Liver (tissue), 9 donors: ENCODE data around the gene KDM4C. TPM values are rescaled to one million over a fixed set of nuclear protein-coding genes. Genes with fewer than 3 reads are reported as not detected.

Experiments
- DNase-seq: peaks from one replicate; pipeline ENCODE4 v3.0.0-alpha.2; 2017; ENCODE audit warnings: low spot score
- H3K27ac ChIP-seq, 2 donors: one replicate each; pipeline ENCODE4 v1.7.0; 2013; ENCODE audit warnings: inconsistent platforms in 2 of 2, low read length in 2 of 2, control low read depth in 1 of 2, low read depth in 1 of 2, mild to moderate bottlenecking in 1 of 2
- H3K27me3 ChIP-seq, 4 donors: one replicate each; pipeline versions ENCODE4 v1.6.1 to v1.7.0; 2013; ENCODE audit warnings: low read length in 3 of 4, inconsistent platforms in 1 of 4, mild to moderate bottlenecking in 1 of 4, moderate library complexity in 1 of 4; ENCODE audit not compliant: control insufficient read depth in 4 of 4, insufficient read depth in 4 of 4
- H3K36me3 ChIP-seq, 4 donors: one replicate each; pipeline versions ENCODE4 v1.6.1 to v1.7.0; 2013; ENCODE audit warnings: low read length in 3 of 4, mild to moderate bottlenecking in 3 of 4, low read depth in 1 of 4, moderate library complexity in 1 of 4; ENCODE audit not compliant: control insufficient read depth in 4 of 4, insufficient read depth in 3 of 4
- H3K4me1 ChIP-seq, 4 donors: one replicate each; pipeline versions ENCODE4 v1.6.1 to v1.7.0; 2013; ENCODE audit warnings: low read length in 3 of 4, mild to moderate bottlenecking in 3 of 4, moderate library complexity in 1 of 4; ENCODE audit not compliant: control insufficient read depth in 4 of 4, insufficient read depth in 4 of 4
- H3K4me3 ChIP-seq, 3 donors: one replicate each; pipeline versions ENCODE4 v1.6.1 to v1.7.0; 2013; ENCODE audit warnings: low read length in 3 of 3, control low read depth in 1 of 3, low read depth in 1 of 3, mild to moderate bottlenecking in 1 of 3
- H3K9ac ChIP-seq, 2 donors: one replicate each; pipeline ENCODE4 v1.7.0; 2013; ENCODE audit warnings: low read length in 2 of 2, mild to moderate bottlenecking in 2 of 2, moderate library complexity in 2 of 2, control low read depth in 1 of 2, low read depth in 1 of 2
- H3K9me3 ChIP-seq, 4 donors: one replicate each; pipeline versions ENCODE4 v1.6.1 to v1.7.0; 2013; ENCODE audit warnings: low read length in 3 of 4; ENCODE audit not compliant: control insufficient read depth in 4 of 4
- EGR1 ChIP-seq, 2 donors: IDR thresholded peaks; 2 replicates each; pipeline ENCODE4 v1.6.1; 2016 to 2018; ENCODE audit warnings: antibody characterized with exemption in 2 of 2, low read depth in 2 of 2
- FOXA1 ChIP-seq: IDR thresholded peaks from 2 replicates; pipeline ENCODE4 v1.6.1; 2016; ENCODE audit warnings: antibody characterized with exemption
- FOXA2 ChIP-seq: IDR thresholded peaks from 2 replicates; pipeline ENCODE4 v1.6.1; 2016; ENCODE audit warnings: antibody characterized with exemption
- GABPA ChIP-seq, 2 donors: IDR thresholded peaks in 1 of 2; conservative IDR thresholded peaks in 1 of 2; 2 replicates each; pipeline ENCODE4 v1.6.1; 2016; ENCODE audit warnings: antibody characterized with exemption in 2 of 2, mild to moderate bottlenecking in 1 of 2, moderate library complexity in 1 of 2
- HNF4A ChIP-seq, 2 donors: conservative IDR thresholded peaks; 2 replicates each; pipeline ENCODE4 v1.6.1; 2016; ENCODE audit warnings: antibody characterized with exemption in 2 of 2, mild to moderate bottlenecking in 2 of 2
- HNF4G ChIP-seq: IDR thresholded peaks from 2 replicates; pipeline ENCODE4 v1.6.1; 2016; ENCODE audit warnings: antibody characterized with exemption
- JUND ChIP-seq, 2 donors: IDR thresholded peaks; 2 replicates each; pipeline ENCODE4 v1.6.1; 2016; ENCODE audit warnings: antibody characterized with exemption in 2 of 2
- MAX ChIP-seq: IDR thresholded peaks from 2 replicates; pipeline ENCODE4 v1.6.1; 2016; ENCODE audit warnings: antibody characterized with exemption
- RAD21 ChIP-seq, 2 donors: IDR thresholded peaks; 2 replicates each; pipeline ENCODE4 v1.6.1; 2016; ENCODE audit warnings: antibody characterized with exemption in 2 of 2, mild to moderate bottlenecking in 2 of 2
- RXRA ChIP-seq, 2 donors: IDR thresholded peaks; 2 replicates each; pipeline ENCODE4 v1.6.1; 2017 to 2018; ENCODE audit warnings: antibody characterized with exemption in 2 of 2, mild to moderate bottlenecking in 1 of 2
- SP1 ChIP-seq: IDR thresholded peaks from 2 replicates; pipeline ENCODE4 v1.6.1; 2018; ENCODE audit warnings: antibody characterized with exemption, mild to moderate bottlenecking
- TAF1 ChIP-seq: conservative IDR thresholded peaks from 2 replicates; pipeline ENCODE4 v1.6.1; 2016; ENCODE audit warnings: antibody characterized with exemption, mild to moderate bottlenecking
- YY1 ChIP-seq: IDR thresholded peaks from 2 replicates; pipeline ENCODE4 v1.6.1; 2016; ENCODE audit warnings: antibody characterized with exemption, mild to moderate bottlenecking
- ZBTB33 ChIP-seq: IDR thresholded peaks from 2 replicates; pipeline ENCODE4 v1.6.1; 2016; ENCODE audit warnings: antibody characterized with exemption
- WGBS: extraction: QIAGEN DNeasy Blood & Tissue Kit; methylation state at CpG from one replicate; pipeline ENCODE4 v1.1.7; 2013; 5-methylcytosine and 5-hydroxymethylcytosine counted together
- polyA plus RNA-seq, 2 donors: library from polyadenylated mRNA; stranded (reverse) in 1 of 2; unstranded in 1 of 2; fragments of 200-250 nt in 1 of 2; fragments of >200 nt in 1 of 2; fragmentation: Nextera tagmentation in 1 of 2; extraction: Ambion mirVana in 1 of 2; gene quantifications; one replicate each; pipeline versions ENCODE4 v1.2.1 to v1.2.3, GENCODE V29; 2013 to 2015
- total RNA-seq, 2 donors: library from RNA; depleted of rRNA; stranded (reverse); fragments of >200 nt; gene quantifications; one replicate each; pipeline ENCODE4 v1.2.3, GENCODE V29; 2014
- TF ChIP-seq, protein P1 (sequence below): IDR thresholded peaks from 2 replicates; pipeline ENCODE4 v1.6.1; 2016; ENCODE audit warnings: antibody characterized with exemption, mild to moderate bottlenecking
- TF ChIP-seq, protein P2 (sequence below): IDR thresholded peaks from 2 replicates; pipeline ENCODE4 v1.6.1; 2016; ENCODE audit warnings: antibody characterized with exemption
- TF ChIP-seq, protein P3 (sequence below): fragments of 150-350 bp; IDR thresholded peaks from 2 replicates; pipeline ENCODE4 v1.5.1; 2017; ENCODE audit warnings: improper control_type of control experiment, low read depth, low read length; ENCODE audit not compliant: missing input control
- donor health status: healthy.
- donor health status: healthy.
- donor health status: healthy.
- donor health status: healthy.
- donor health status: healthy.

KDM4C gene
- total and polyA plus RNA-seq, 4 donors: 4.3 to 40.2 (median 24.0) TPM

DNA sequence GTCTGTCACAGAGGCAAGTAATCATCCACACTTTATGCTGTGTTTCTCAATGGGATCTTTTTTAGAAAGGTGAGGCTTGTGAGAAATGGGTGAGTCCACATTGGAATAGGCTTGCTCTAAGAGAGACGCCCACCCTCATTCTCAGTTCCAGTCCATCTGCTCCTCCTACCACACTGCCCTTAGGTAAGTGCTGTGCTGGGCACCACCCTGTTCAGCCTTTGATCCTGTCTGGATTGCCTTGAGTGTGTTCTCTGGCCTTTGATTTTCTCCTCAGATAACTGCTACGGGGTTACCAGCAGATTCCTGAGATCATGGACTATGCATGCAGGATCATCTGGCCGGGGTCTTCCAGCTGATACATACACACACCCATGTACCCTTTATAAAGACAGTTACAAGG lies 328.6 kb downstream of the KDM4C start:
- TF ChIP-seq FOXA1 (no peak), EGR1 (IDR thresholded peaks at IDR 0.05; ENCODE audit: low read depth in 2 of 2) (no peak), JUND (IDR thresholded peaks at IDR 0.05) (no peak), RAD21 (IDR thresholded peaks at IDR 0.05) (no peak), HNF4A (conservative IDR thresholded peaks at IDR 0.05) (no peak), HNF4G (no peak), YY1 (no peak), FOXA2 (no peak), SP1 (no peak)
- TF ChIP-seq, protein P1, sequence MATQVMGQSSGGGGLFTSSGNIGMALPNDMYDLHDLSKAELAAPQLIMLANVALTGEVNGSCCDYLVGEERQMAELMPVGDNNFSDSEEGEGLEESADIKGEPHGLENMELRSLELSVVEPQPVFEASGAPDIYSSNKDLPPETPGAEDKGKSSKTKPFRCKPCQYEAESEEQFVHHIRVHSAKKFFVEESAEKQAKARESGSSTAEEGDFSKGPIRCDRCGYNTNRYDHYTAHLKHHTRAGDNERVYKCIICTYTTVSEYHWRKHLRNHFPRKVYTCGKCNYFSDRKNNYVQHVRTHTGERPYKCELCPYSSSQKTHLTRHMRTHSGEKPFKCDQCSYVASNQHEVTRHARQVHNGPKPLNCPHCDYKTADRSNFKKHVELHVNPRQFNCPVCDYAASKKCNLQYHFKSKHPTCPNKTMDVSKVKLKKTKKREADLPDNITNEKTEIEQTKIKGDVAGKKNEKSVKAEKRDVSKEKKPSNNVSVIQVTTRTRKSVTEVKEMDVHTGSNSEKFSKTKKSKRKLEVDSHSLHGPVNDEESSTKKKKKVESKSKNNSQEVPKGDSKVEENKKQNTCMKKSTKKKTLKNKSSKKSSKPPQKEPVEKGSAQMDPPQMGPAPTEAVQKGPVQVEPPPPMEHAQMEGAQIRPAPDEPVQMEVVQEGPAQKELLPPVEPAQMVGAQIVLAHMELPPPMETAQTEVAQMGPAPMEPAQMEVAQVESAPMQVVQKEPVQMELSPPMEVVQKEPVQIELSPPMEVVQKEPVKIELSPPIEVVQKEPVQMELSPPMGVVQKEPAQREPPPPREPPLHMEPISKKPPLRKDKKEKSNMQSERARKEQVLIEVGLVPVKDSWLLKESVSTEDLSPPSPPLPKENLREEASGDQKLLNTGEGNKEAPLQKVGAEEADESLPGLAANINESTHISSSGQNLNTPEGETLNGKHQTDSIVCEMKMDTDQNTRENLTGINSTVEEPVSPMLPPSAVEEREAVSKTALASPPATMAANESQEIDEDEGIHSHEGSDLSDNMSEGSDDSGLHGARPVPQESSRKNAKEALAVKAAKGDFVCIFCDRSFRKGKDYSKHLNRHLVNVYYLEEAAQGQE: no peak
- TF ChIP-seq, protein P2, sequence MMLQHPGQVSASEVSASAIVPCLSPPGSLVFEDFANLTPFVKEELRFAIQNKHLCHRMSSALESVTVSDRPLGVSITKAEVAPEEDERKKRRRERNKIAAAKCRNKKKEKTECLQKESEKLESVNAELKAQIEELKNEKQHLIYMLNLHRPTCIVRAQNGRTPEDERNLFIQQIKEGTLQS: no peak
- TF ChIP-seq, protein P3, sequence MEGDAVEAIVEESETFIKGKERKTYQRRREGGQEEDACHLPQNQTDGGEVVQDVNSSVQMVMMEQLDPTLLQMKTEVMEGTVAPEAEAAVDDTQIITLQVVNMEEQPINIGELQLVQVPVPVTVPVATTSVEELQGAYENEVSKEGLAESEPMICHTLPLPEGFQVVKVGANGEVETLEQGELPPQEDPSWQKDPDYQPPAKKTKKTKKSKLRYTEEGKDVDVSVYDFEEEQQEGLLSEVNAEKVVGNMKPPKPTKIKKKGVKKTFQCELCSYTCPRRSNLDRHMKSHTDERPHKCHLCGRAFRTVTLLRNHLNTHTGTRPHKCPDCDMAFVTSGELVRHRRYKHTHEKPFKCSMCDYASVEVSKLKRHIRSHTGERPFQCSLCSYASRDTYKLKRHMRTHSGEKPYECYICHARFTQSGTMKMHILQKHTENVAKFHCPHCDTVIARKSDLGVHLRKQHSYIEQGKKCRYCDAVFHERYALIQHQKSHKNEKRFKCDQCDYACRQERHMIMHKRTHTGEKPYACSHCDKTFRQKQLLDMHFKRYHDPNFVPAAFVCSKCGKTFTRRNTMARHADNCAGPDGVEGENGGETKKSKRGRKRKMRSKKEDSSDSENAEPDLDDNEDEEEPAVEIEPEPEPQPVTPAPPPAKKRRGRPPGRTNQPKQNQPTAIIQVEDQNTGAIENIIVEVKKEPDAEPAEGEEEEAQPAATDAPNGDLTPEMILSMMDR: no peak
- no peak overlapping the region for H3K27ac ChIP-seq
- WGBS: 88% methylated on average over 3 of the region's 3 CpGs

GRCh38 chr9:7088611-7089010 lies 330.8 kb downstream of the KDM4C start:
- WGBS: 87% methylated on average over 3 of the region's 3 CpGs
- TF ChIP-seq MAX: no peak
- no peak for TF ChIP-seq GABPA (IDR thresholded peaks at IDR 0.05 in 1 of 2, conservative IDR thresholded peaks at IDR 0.05 in 1 of 2)
- no peak for TF ChIP-seq ZBTB33
- no peak for TF ChIP-seq HNF4G
- TF ChIP-seq, protein P3: no peak
- TF ChIP-seq TAF1: no peak
- TF ChIP-seq, protein P2: no peak
- TF ChIP-seq, protein P1: no peak
- TF ChIP-seq EGR1 (IDR thresholded peaks at IDR 0.05; ENCODE audit: low read depth in 2 of 2): no peak
- TF ChIP-seq YY1: no peak
- no peak for TF ChIP-seq SP1
- TF ChIP-seq RXRA (IDR thresholded peaks at IDR 0.05): no peak
- no peak for TF ChIP-seq HNF4A (conservative IDR thresholded peaks at IDR 0.05)
- TF ChIP-seq FOXA2: no peak
- no peak for TF ChIP-seq JUND (IDR thresholded peaks at IDR 0.05)

More for the DNA sequence above, 328.6 kb downstream of the KDM4C start:
- no peak overlapping the region for H3K9ac ChIP-seq
- H3K4me1 ChIP-seq: peaks cover 0 to 5% (median 0%) of the 10 kb centered on the region in 4 donors
- no peak overlapping the region for H3K4me3 ChIP-seq
- DNase-seq: no peak
- H3K27me3 ChIP-seq: no peaks in the 10 kb centered on the region
- peaks cover 0 to 7% (median 1%) of the 10 kb centered on the region in 4 donors for H3K36me3 ChIP-seq
- H3K9me3 ChIP-seq: no peaks in the 10 kb centered on the region

More at GRCh38 chr9:7088611-7089010, 330.8 kb downstream of the KDM4C start:
- H3K9me3 ChIP-seq: no peaks in the 10 kb centered on the region
- no peak overlapping the region for H3K27ac ChIP-seq
- peaks cover 0 to 7% (median 1%) of the 10 kb centered on the region in 4 donors for H3K36me3 ChIP-seq
- DNase-seq: no peak
- no peaks in the 10 kb centered on the region for H3K4me1 ChIP-seq
- no peak overlapping the region for H3K4me3 ChIP-seq
- H3K27me3 ChIP-seq: no peaks in the 10 kb centered on the region
- H3K9ac ChIP-seq: no peak overlapping the region
